Neural crest cell (in vitro differentiated cells): Measurements from ENCODE around the gene VIPR1. TPM values are rescaled to one million over a fixed set of nuclear protein-coding genes. Genes with fewer than 3 reads are reported as not detected.

Source experiments
- DNase-seq: peaks from one replicate; pipeline ENCODE4 v3.0.0; 2021; ENCODE audit warnings: low read depth, mixed read lengths, low spot score
- H3K27ac Mint-ChIP-seq: one replicate; pipeline ENCODE4 v1.8.0; 2021; ENCODE audit warnings: mild to moderate bottlenecking, mixed read lengths; ENCODE audit not compliant: unreplicated experiment
- H3K27me3 Mint-ChIP-seq: 2 replicates; pipeline ENCODE4 v1.8.0; 2021; ENCODE audit warnings: low read depth, mild to moderate bottlenecking, mixed read lengths
- H3K36me3 Mint-ChIP-seq: 2 replicates; pipeline ENCODE4 v1.8.0; 2021; ENCODE audit warnings: low read depth, mild to moderate bottlenecking, mixed read lengths
- H3K4me1 Mint-ChIP-seq: 2 replicates; pipeline ENCODE4 v1.8.0; 2021; ENCODE audit warnings: mixed read lengths
- H3K4me3 Mint-ChIP-seq: one replicate; pipeline ENCODE4 v1.8.0; 2021; ENCODE audit warnings: mild to moderate bottlenecking, mixed read lengths
- H3K9me3 Mint-ChIP-seq: 2 replicates; pipeline ENCODE4 v1.8.0; 2021; ENCODE audit warnings: mixed read lengths
- CTCF ChIP-seq: fragments of 200-600 bp; sonication (generic); conservative IDR thresholded peaks from 2 replicates; pipeline ENCODE4 v1.5.0; 2021; ENCODE audit warnings: antibody characterized with exemption, mild to moderate bottlenecking
- total RNA-seq: library from RNA; stranded (reverse); gene quantifications from 2 replicates; pipeline ENCODE4 v1.2.1, GENCODE V29; 2021

Gene VIPR1
- total RNA-seq, 1 donor from 2014 or later = 0.63 TPM

- no peaks in the 10 kb centered on the region for H3K4me1 Mint-ChIP-seq
- no peak for DNase-seq
- H3K27me3 Mint-ChIP-seq = peaks cover 3% of the 10 kb centered on the region
- no peaks in the 10 kb centered on the region for H3K36me3 Mint-ChIP-seq
- no peak overlapping the region for H3K4me3 Mint-ChIP-seq
- H3K9me3 Mint-ChIP-seq = no peaks in the 10 kb centered on the region
- no peak overlapping the region for H3K27ac Mint-ChIP-seq
- TF ChIP-seq CTCF = no peak
These were observed 30.9 kb downstream of the VIPR1 start for GRCh38 chr3:42533161-42533897.

- TF ChIP-seq CTCF = peak; percentile 45
- Mint-ChIP-seq H3K36me3 (no peaks in the 10 kb centered on the region), H3K27ac (no peak overlapping the region), H3K4me1 (no peaks in the 10 kb centered on the region), H3K27me3 (no peaks in the 10 kb centered on the region), H3K9me3 (no peaks in the 10 kb centered on the region), H3K4me3 (no peak overlapping the region)
- no peak for DNase-seq
These were observed 33.7 kb downstream of the VIPR1 start for GRCh38 chr3:42535981-42536784.

- no peak overlapping the region for H3K27ac Mint-ChIP-seq
- TF ChIP-seq CTCF = no peak
- H3K27me3 Mint-ChIP-seq = no peaks in the 10 kb centered on the region
- H3K4me3 Mint-ChIP-seq = no peak overlapping the region
- no peaks in the 10 kb centered on the region for H3K4me1 Mint-ChIP-seq
- H3K9me3 Mint-ChIP-seq = no peaks in the 10 kb centered on the region
- H3K36me3 Mint-ChIP-seq = no peaks in the 10 kb centered on the region
- no peak for DNase-seq
These were observed 34.9 kb downstream of the VIPR1 start for GRCh38 chr3:42537350-42537749.

GRCh38 chr3:42539871-42540714 is 37.6 kb downstream of the VIPR1 start:
- Mint-ChIP-seq H3K27me3 (no peaks in the 10 kb centered on the region), H3K4me3 (no peak overlapping the region), H3K36me3 (no peaks in the 10 kb centered on the region), H3K4me1 (no peaks in the 10 kb centered on the region), H3K9me3 (no peaks in the 10 kb centered on the region), H3K27ac (no peak overlapping the region)
- peak; percentile 51 for DNase-seq
- peak; percentile 77 for TF ChIP-seq CTCF

- Mint-ChIP-seq H3K4me3 (no peak overlapping the region), H3K27me3 (no peaks in the 10 kb centered on the region), H3K9me3 (no peaks in the 10 kb centered on the region), H3K36me3 (no peaks in the 10 kb centered on the region), H3K4me1 (peaks cover 6% of the 10 kb centered on the region), H3K27ac (no peak overlapping the region)
- no peak for TF ChIP-seq CTCF
- DNase-seq = no peak
These were observed 38.6 kb downstream of the VIPR1 start for GRCh38 chr3:42541079-42541478.
